Measurements from ENCODE around the gene RGL1.

The RGL1 gene

GRCh38 chr1:183942933-183943693 is 138.2 kb downstream of the RGL1 start:
- Histone ChIP-seq H3F3A (ENCODE audit: insufficient read depth, low read length) (no peaks in the 10 kb centered on the region), H3K36me3 (replicated peaks; ENCODE audit: insufficient read depth, low read length) (no peaks in the 10 kb centered on the region), H2AFZ (ENCODE audit: low read length) (no peak overlapping the region), H3K27ac (ENCODE audit: low read length) (no peak overlapping the region), H3K4me2 (ENCODE audit: low read depth, low read length) (no peak overlapping the region), H4K20me1 (ENCODE audit: insufficient read depth, low read length) (no peaks in the 10 kb centered on the region), H3K9me2 (replicated peaks; ENCODE audit: insufficient read depth, low read length) (no peaks in the 10 kb centered on the region), H3K79me2 (ENCODE audit: low read length) (no peaks in the 10 kb centered on the region), H3K27me3 (replicated peaks; ENCODE audit: insufficient read depth, low read length) (no peaks in the 10 kb centered on the region), H3K4me3 (ENCODE audit: low read length) (no peak overlapping the region), H3K4me1 (ENCODE audit: low read length) (0 out of 2 replicates have a peak, but pooled peaks cover 5% of the 10 kb centered on the region), H3K9me3 (replicated peaks; ENCODE audit: insufficient read depth, low read length) (no peaks in the 10 kb centered on the region), H3K9ac (ENCODE audit: low read length) (no peak overlapping the region)
- TF ChIP-seq EZH2phosphoT487 (IDR thresholded peaks at IDR 0.05; ENCODE audit: low read length) (no peak), CTCF (IDR thresholded peaks at IDR 0.05; ENCODE audit: low read length) (no peak), EZH2 (optimal IDR thresholded peaks at IDR 0.05; ENCODE audit: low read depth, low read length) (no peak)
- no peak for DNase-seq

- Histone ChIP-seq H3K4me2 (ENCODE audit: low read depth, low read length) (no peak overlapping the region), H3K9ac (ENCODE audit: low read length) (no peak overlapping the region), H3K4me3 (ENCODE audit: low read length) (no peak overlapping the region), H3F3A (ENCODE audit: insufficient read depth, low read length) (no peaks in the 10 kb centered on the region), H3K4me1 (ENCODE audit: low read length) (0 out of 2 replicates have a peak, but pooled peaks cover 11% of the 10 kb centered on the region), H3K9me3 (replicated peaks; ENCODE audit: insufficient read depth, low read length) (no peaks in the 10 kb centered on the region), H2AFZ (ENCODE audit: low read length) (no peak overlapping the region), H3K27ac (ENCODE audit: low read length) (no peak overlapping the region), H3K9me2 (replicated peaks; ENCODE audit: insufficient read depth, low read length) (no peaks in the 10 kb centered on the region), H3K36me3 (replicated peaks; ENCODE audit: insufficient read depth, low read length) (no peaks in the 10 kb centered on the region), H3K79me2 (ENCODE audit: low read length) (no peaks in the 10 kb centered on the region), H3K27me3 (replicated peaks; ENCODE audit: insufficient read depth, low read length) (no peaks in the 10 kb centered on the region), H4K20me1 (ENCODE audit: insufficient read depth, low read length) (no peaks in the 10 kb centered on the region)
- DNase-seq = no peak
- TF ChIP-seq EZH2 (optimal IDR thresholded peaks at IDR 0.05; ENCODE audit: low read depth, low read length) (no peak), CTCF (IDR thresholded peaks at IDR 0.05; ENCODE audit: low read length) (no peak), EZH2phosphoT487 (IDR thresholded peaks at IDR 0.05; ENCODE audit: low read length) (no peak)
Measured at GRCh38 chr1:183945428-183946319, 140.8 kb downstream of the RGL1 start.

GRCh38 chr1:183946320-183946613 is 141.3 kb downstream of the RGL1 start:
- Histone ChIP-seq H3F3A (ENCODE audit: insufficient read depth, low read length) (no peaks in the 10 kb centered on the region), H3K9me3 (replicated peaks; ENCODE audit: insufficient read depth, low read length) (no peaks in the 10 kb centered on the region), H3K4me3 (ENCODE audit: low read length) (no peak overlapping the region), H2AFZ (ENCODE audit: low read length) (no peak overlapping the region), H3K36me3 (replicated peaks; ENCODE audit: insufficient read depth, low read length) (no peaks in the 10 kb centered on the region), H4K20me1 (ENCODE audit: insufficient read depth, low read length) (no peaks in the 10 kb centered on the region), H3K27ac (ENCODE audit: low read length) (no peak overlapping the region), H3K4me1 (ENCODE audit: low read length) (0 out of 2 replicates have a peak, but pooled peaks cover 11% of the 10 kb centered on the region), H3K9ac (ENCODE audit: low read length) (no peak overlapping the region), H3K9me2 (replicated peaks; ENCODE audit: insufficient read depth, low read length) (no peaks in the 10 kb centered on the region), H3K4me2 (ENCODE audit: low read depth, low read length) (no peak overlapping the region), H3K79me2 (ENCODE audit: low read length) (no peaks in the 10 kb centered on the region), H3K27me3 (replicated peaks; ENCODE audit: insufficient read depth, low read length) (no peaks in the 10 kb centered on the region)
- TF ChIP-seq EZH2phosphoT487 (IDR thresholded peaks at IDR 0.05; ENCODE audit: low read length) = no peak
- TF ChIP-seq CTCF (IDR thresholded peaks at IDR 0.05; ENCODE audit: low read length) = no peak
- TF ChIP-seq EZH2 (optimal IDR thresholded peaks at IDR 0.05; ENCODE audit: low read depth, low read length) = no peak
- no peak for DNase-seq

Measured in MM.1S (cell line).